Transverse colon (tissue), 4 donors: ENCODE data around the gene BTF3.

Experiments
- POLR2AphosphoS5 ChIP-seq, 3 donors: sonication (generic); formaldehyde crosslinking; IDR thresholded peaks; one replicate each; pipeline ENCODE4 v1.6.1; 2016; ENCODE audit warnings: antibody characterized with exemption in 3 of 3
- TF ChIP-seq, protein P1 (sequence below), 5 experiments: fragments of 200-600 bp in 3 of 5; fragments of 450-650 bp in 2 of 5; sonication (generic) in 3 of 5; IDR thresholded peaks; 1 replicate in 2 of 5; 2 replicates in 3 of 5; pipeline ENCODE4 v1.5.1; 2016 to 2017; ENCODE audit warnings: antibody characterized with exemption in 5 of 5, inconsistent platforms in 3 of 5, mild to moderate bottlenecking in 2 of 5, moderate library complexity in 1 of 5

- TF ChIP-seq, protein P1, sequence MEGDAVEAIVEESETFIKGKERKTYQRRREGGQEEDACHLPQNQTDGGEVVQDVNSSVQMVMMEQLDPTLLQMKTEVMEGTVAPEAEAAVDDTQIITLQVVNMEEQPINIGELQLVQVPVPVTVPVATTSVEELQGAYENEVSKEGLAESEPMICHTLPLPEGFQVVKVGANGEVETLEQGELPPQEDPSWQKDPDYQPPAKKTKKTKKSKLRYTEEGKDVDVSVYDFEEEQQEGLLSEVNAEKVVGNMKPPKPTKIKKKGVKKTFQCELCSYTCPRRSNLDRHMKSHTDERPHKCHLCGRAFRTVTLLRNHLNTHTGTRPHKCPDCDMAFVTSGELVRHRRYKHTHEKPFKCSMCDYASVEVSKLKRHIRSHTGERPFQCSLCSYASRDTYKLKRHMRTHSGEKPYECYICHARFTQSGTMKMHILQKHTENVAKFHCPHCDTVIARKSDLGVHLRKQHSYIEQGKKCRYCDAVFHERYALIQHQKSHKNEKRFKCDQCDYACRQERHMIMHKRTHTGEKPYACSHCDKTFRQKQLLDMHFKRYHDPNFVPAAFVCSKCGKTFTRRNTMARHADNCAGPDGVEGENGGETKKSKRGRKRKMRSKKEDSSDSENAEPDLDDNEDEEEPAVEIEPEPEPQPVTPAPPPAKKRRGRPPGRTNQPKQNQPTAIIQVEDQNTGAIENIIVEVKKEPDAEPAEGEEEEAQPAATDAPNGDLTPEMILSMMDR (IDR thresholded peaks at IDR 0.05): no peak
- no peak for TF ChIP-seq POLR2AphosphoS5 (IDR thresholded peaks at IDR 0.05)
Observed at GRCh38 chr5:73450137-73450536, 48.1 kb upstream of the BTF3 start.
